Uterus (tissue), 4 donors: ENCODE results near the gene EID3. TPM values are rescaled to one million over a fixed set of nuclear protein-coding genes. Genes with fewer than 3 reads are reported as not detected.
A peak's percentile ranks its signal among the peaks of the same experiment; 100 is the strongest.

Experiments
- DNase-seq, 2 donors: peaks; one replicate each; pipeline ENCODE4 v3.0.0-alpha.2; 2019 to 2020
- H3K27ac ChIP-seq, 2 donors: fragments of 200-600 bp; sonication (generic); 1 replicate in 1 of 2; 2 replicates in 1 of 2; pipeline ENCODE4 v1.5.1; 2016 to 2018
- H3K27me3 ChIP-seq, 2 donors: fragments of 200-600 bp; sonication (generic); one replicate each; pipeline ENCODE4 v1.5.1; 2018 to 2019; ENCODE audit warnings: control low read depth in 1 of 2
- H3K36me3 ChIP-seq, 2 donors: fragments of 200-600 bp; sonication (generic); one replicate each; pipeline ENCODE4 v1.5.1; 2019; ENCODE audit warnings: control low read depth in 1 of 2
- H3K4me1 ChIP-seq, 2 donors: fragments of 200-600 bp; sonication (generic); one replicate each; pipeline ENCODE4 v1.5.1; 2018 to 2019; ENCODE audit warnings: control low read depth in 1 of 2
- H3K4me3 ChIP-seq, 2 donors: fragments of 200-600 bp; sonication (generic); 1 replicate in 1 of 2; 2 replicates in 1 of 2; pipeline ENCODE4 v1.5.1; 2018 to 2019; ENCODE audit warnings: mild to moderate bottlenecking in 1 of 2
- H3K9me3 ChIP-seq, 2 donors: fragments of 200-600 bp; sonication (generic); one replicate each; pipeline ENCODE4 v1.5.1; 2019; ENCODE audit warnings: control low read depth in 1 of 2
- CTCF ChIP-seq, 4 experiments: fragments of 200-600 bp in 2 of 4; fragments of 450-650 bp in 2 of 4; sonication (generic) in 2 of 4; IDR thresholded peaks; one replicate each; pipeline ENCODE4 v1.5.1; 2016 to 2019; ENCODE audit warnings: antibody characterized with exemption in 4 of 4, mild to moderate bottlenecking in 2 of 4, moderate library complexity in 1 of 4
- POLR2A ChIP-seq, 2 donors: fragments of 450-650 bp; IDR thresholded peaks; one replicate each; pipeline ENCODE4 v1.6.1; 2016; ENCODE audit warnings: antibody characterized with exemption in 2 of 2, mild to moderate bottlenecking in 1 of 2, moderate library complexity in 1 of 2
- intact Hi-C: fragments of 100-400 bp; cut with DNase I; formaldehyde crosslinking; loops from one replicate; pipeline ENCODE4 v1.15.1; 2023; ENCODE audit warnings: low total_unique reads
- total RNA-seq, 4 donors: library from RNA; depleted of rRNA in 3 of 4; stranded (reverse); fragments of >200 nt in 3 of 4; gene quantifications; one replicate each; pipeline versions ENCODE4 v1.1.0 to v1.2.4, GENCODE V29; 2014 to 2023
- donor health status: DM: yes; HTN: yes; CAD: no.

EID3 gene
- total RNA-seq, 4 donors from 2014 or later = 3.8 to 12.0 (median 10.1) TPM

GRCh38 chr12:104340177-104340576 is 36.6 kb downstream of the EID3 start:
- TF ChIP-seq POLR2A (IDR thresholded peaks at IDR 0.05) (no peak), CTCF (IDR thresholded peaks at IDR 0.05) (no peak)
- no peaks in the 10 kb centered on the region for H3K9me3 ChIP-seq
- H3K4me3 ChIP-seq = no peak overlapping the region
- intact Hi-C loops = no loop called here
- peaks cover 0 to 13% of the 10 kb centered on the region in 2 donors for H3K4me1 ChIP-seq
- no peak for DNase-seq
- no peaks in the 10 kb centered on the region for H3K27me3 ChIP-seq
- peak overlapping the region in 1 of 2 donors; percentile 3 for H3K27ac ChIP-seq
- H3K36me3 ChIP-seq = no peaks in the 10 kb centered on the region

- intact Hi-C loops = no loop called here
- Histone ChIP-seq H3K36me3 (no peaks in the 10 kb centered on the region), H3K27ac (peak overlapping the region in 1 of 2 donors; percentile 3), H3K4me3 (no peak overlapping the region), H3K4me1 (peaks cover 0 to 13% of the 10 kb centered on the region in 2 donors), H3K27me3 (no peaks in the 10 kb centered on the region), H3K9me3 (no peaks in the 10 kb centered on the region)
- no peak for DNase-seq
- TF ChIP-seq CTCF (IDR thresholded peaks at IDR 0.05) (no peak), POLR2A (IDR thresholded peaks at IDR 0.05) (no peak)
Measured at GRCh38 chr12:104340925-104341611, 37.5 kb downstream of the EID3 start.

- Histone ChIP-seq H3K4me1 (peaks cover 0 to 13% of the 10 kb centered on the region in 2 donors), H3K36me3 (no peaks in the 10 kb centered on the region), H3K27ac (no peak overlapping the region), H3K4me3 (no peak overlapping the region), H3K27me3 (no peaks in the 10 kb centered on the region), H3K9me3 (no peaks in the 10 kb centered on the region)
- intact Hi-C loops = no loop called here
- DNase-seq = no peak
- TF ChIP-seq POLR2A (IDR thresholded peaks at IDR 0.05) (no peak), CTCF (IDR thresholded peaks at IDR 0.05) (no peak)
Measured at GRCh38 chr12:104342147-104342546, 38.6 kb downstream of the EID3 start.

GRCh38 chr12:104342635-104343249 is 39.2 kb downstream of the EID3 start:
- no peaks in the 10 kb centered on the region for H3K27me3 ChIP-seq
- intact Hi-C loops = no loop called here
- no peak overlapping the region for H3K27ac ChIP-seq
- no peak overlapping the region for H3K4me3 ChIP-seq
- no peak for TF ChIP-seq CTCF (IDR thresholded peaks at IDR 0.05)
- no peak for DNase-seq
- no peaks in the 10 kb centered on the region for H3K36me3 ChIP-seq
- H3K4me1 ChIP-seq = peaks cover 0 to 13% of the 10 kb centered on the region in 2 donors
- H3K9me3 ChIP-seq = no peaks in the 10 kb centered on the region

GRCh38 chr12:104344682-104345081 is 41.1 kb downstream of the EID3 start:
- Histone ChIP-seq H3K4me3 (no peak overlapping the region), H3K36me3 (no peaks in the 10 kb centered on the region), H3K27ac (no peak overlapping the region), H3K27me3 (no peaks in the 10 kb centered on the region), H3K9me3 (no peaks in the 10 kb centered on the region), H3K4me1 (peaks cover 0 to 8% of the 10 kb centered on the region in 2 donors)
- no peak for TF ChIP-seq POLR2A (IDR thresholded peaks at IDR 0.05)
- no peak for TF ChIP-seq CTCF (IDR thresholded peaks at IDR 0.05)
- DNase-seq = no peak
- intact Hi-C loops = no loop called here
